NCI-H1105 (cell line): ENCODE results near the gene AGBL4.
"Not testable (repeated sequence)": the region's sequence is repeated elsewhere in the genome, so short reads cannot be mapped to it uniquely, and the experiment has no call there.

Source experiments
- DNase-seq: peaks from one replicate; lab custom pipeline; 2025; lab: John Stamatoyannopoulos, UW

AGBL4 gene

GRCh38 chr1:49435291-49435690 is 588.5 kb downstream of the AGBL4 start:
- no peak for DNase-seq

GRCh38 chr1:49424782-49425181 is 599.0 kb downstream of the AGBL4 start:
- no peak for DNase-seq

- DNase-seq, result no peak
Observed at GRCh38 chr1:49416758-49417157, 607.0 kb downstream of the AGBL4 start.

GRCh38 chr1:49408346-49408745 is 615.4 kb downstream of the AGBL4 start:
- no peak for DNase-seq

- DNase-seq, result no peak
Observed at GRCh38 chr1:49397086-49397485, 626.7 kb downstream of the AGBL4 start.

- no peak for DNase-seq
Observed at GRCh38 chr1:49394200-49394599, 629.6 kb downstream of the AGBL4 start.

GRCh38 chr1:49389699-49390098 is 634.1 kb downstream of the AGBL4 start:
- DNase-seq, result no peak

- DNase-seq, result peak; percentile 15
Observed at GRCh38 chr1:49364676-49365075, 659.1 kb downstream of the AGBL4 start.

- DNase-seq, result no peak
Observed at GRCh38 chr1:49363628-49364027, 660.1 kb downstream of the AGBL4 start.

- DNase-seq, result no peak
Observed at GRCh38 chr1:49358036-49358435, 665.7 kb downstream of the AGBL4 start.

- DNase-seq, result no peak
Observed at GRCh38 chr1:49356594-49356993, 667.2 kb downstream of the AGBL4 start.

- DNase-seq, result no peak
Observed at GRCh38 chr1:49351768-49352167, 672.0 kb downstream of the AGBL4 start.

- no peak for DNase-seq
Observed at GRCh38 chr1:49346767-49347349, 676.9 kb downstream of the AGBL4 start.

GRCh38 chr1:49340576-49340975 is 683.2 kb downstream of the AGBL4 start:
- DNase-seq, result no peak

- no peak for DNase-seq
Observed at GRCh38 chr1:49339043-49339442, 684.7 kb downstream of the AGBL4 start.

GRCh38 chr1:49337251-49337650 is 686.5 kb downstream of the AGBL4 start:
- DNase-seq, result no peak

- DNase-seq, result no peak
Observed at GRCh38 chr1:49333906-49334305, 689.8 kb downstream of the AGBL4 start.

GRCh38 chr1:49331066-49331852 is 692.5 kb downstream of the AGBL4 start:
- DNase-seq, result no peak

- DNase-seq, result no peak
Observed at GRCh38 chr1:49323925-49324540, 699.7 kb downstream of the AGBL4 start.

GRCh38 chr1:49320493-49320892 is 703.3 kb downstream of the AGBL4 start:
- DNase-seq, result not testable (repeated sequence)

GRCh38 chr1:49319426-49319963 is 704.3 kb downstream of the AGBL4 start:
- DNase-seq, result no peak

- DNase-seq, result no peak
Observed at GRCh38 chr1:49318218-49318617, 705.5 kb downstream of the AGBL4 start.

- DNase-seq, result no peak
Observed at GRCh38 chr1:49307457-49307856, 716.3 kb downstream of the AGBL4 start.
